Colon (tissue), 2 donors: ENCODE measurements around the gene SCPEP1.

ENCODE experiments used
- FAIRE-seq: peaks from 2 replicates; lab custom pipeline; 2012; peaks lifted over from hg19 to GRCh38; lab: Jason Lieb, UNC
- donor health status: control.
- donor health status: control.

Gene SCPEP1

DNA sequence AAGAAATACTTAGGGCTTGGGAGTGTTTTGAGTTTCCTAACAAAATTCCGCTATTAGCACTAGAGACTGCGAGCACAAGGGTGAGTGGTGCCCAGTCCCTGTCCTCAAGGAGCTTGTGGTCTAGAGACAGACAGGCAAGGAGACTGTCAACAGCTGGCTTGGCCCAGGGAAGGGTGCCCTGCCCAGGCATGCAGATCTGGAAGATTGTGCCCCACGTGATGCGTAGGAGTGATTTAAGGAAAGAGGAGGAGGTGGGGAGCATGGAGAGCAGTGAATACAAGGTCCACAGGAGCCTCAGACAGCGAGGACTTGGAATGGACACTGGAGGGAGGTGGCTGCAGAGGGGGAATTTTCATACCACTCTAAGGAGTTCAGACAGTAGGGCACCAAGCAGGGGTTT is 25.0 kb downstream of the SCPEP1 start:
- FAIRE-seq, result no peak

DNA sequence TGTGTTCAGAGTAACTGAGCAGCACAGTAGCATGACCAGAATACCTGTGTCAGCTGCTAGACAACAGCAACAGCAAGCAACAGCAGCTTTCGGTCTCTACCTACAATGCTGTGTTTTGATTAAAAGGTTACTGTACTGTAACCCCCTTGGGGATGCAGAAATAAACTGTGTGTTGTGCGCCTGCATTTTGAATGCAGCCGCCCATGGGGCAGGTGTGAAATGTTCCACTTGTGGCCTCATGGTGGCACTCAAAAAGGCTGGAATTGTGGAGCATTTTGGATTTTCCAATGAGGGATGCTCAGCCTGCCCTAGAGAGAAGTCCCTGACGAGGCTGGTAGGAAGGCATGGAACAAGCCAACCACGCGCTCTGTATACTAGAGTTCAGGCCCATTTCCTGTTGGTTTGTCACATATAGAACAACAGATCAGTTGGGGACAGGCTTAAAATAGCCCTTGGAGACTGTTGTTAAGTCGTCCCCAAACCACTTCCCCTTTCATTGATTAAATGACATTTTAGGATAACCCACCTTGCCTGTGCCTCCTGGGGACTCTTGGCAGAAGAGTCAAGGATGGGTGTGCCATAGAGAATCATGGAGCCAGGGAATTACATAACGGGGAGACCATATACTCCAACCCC is 27.1 kb downstream of the SCPEP1 start:
- no peak for FAIRE-seq

DNA sequence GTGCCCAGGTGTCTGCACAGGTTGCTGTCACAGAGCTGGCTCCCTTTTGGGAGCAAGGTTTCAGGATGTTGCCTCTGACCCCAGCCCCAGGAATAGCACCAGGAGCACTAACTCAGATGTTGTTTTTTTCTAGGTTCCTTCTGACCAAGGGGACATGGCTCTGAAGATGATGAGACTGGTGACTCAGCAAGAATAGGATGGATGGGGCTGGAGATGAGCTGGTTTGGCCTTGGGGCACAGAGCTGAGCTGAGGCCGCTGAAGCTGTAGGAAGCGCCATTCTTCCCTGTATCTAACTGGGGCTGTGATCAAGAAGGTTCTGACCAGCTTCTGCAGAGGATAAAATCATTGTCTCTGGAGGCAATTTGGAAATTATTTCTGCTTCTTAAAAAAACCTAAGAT is 28.1 kb downstream of the SCPEP1 start:
- no peak for FAIRE-seq

DNA sequence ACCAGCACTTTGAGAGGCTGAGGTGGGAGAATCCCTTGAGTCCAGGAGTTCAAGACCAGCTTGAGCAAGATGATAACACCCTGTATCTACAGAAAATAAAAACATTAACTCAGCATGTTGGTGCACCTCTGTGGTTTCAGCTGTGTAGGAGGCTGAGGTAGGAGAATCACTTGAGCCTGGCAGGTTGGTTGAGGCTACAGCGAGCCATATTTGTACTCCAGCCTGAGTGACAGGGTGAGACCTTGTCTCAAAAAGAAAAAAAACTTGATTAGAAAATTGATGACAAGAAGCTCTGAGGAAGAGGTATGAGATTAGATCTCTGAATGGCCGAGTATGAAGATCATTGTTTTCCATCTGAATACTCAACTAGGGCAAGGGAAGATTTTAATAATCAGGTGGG is 31.0 kb downstream of the SCPEP1 start:
- FAIRE-seq, result no peak

DNA sequence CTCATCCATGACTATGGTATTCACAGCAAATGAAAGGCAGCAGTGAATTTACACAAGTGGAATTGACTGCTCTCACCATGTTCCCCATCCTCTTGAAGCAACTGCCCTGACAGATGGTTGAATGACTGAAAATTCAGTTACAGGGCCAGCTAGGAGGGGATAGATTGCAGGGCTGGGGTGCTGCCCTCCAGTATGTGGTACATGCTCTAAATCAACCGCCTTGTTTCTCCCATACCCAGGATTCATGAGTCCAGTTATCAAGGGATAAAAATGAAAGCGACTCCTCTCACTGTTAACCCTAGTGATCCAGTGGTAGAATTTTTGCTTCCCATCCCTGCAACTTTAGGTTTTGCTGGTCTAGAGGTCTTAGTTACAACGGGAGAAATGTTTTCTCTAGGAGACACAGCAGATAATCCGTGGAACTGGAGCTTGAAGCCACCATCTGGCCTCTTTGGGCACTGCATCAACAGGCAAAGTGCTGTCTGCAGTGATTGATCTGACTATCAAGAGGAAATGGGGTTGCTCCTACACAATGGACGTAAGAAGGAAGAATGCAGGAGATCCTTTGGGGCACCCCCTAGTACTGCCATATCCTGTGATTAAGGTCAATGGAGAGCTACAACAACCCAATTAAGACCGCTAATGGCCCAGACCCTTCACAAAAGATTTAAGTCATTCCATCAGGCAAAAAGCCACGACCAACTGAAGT is 32.0 kb downstream of the SCPEP1 start:
- no peak for FAIRE-seq

DNA sequence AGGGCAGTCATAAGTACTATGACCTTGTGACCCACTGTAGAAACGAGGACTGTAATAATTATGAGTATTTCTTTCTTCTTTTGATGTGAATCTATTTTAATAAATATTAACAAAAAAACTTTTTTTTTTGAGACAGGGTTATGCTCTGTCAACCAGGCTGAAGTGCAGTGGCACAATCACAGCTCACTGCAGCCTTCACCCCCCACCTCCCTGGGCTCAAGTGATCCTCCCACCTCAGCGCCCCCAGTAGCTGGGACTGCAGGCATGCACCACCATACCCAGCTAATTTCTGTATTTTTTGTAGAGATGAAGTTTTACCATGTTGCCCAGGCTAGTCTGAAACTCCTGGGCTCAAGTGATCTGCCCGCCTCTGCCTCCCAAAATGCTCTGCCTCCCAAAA is 32.6 kb downstream of the SCPEP1 start:
- FAIRE-seq, result no peak

DNA sequence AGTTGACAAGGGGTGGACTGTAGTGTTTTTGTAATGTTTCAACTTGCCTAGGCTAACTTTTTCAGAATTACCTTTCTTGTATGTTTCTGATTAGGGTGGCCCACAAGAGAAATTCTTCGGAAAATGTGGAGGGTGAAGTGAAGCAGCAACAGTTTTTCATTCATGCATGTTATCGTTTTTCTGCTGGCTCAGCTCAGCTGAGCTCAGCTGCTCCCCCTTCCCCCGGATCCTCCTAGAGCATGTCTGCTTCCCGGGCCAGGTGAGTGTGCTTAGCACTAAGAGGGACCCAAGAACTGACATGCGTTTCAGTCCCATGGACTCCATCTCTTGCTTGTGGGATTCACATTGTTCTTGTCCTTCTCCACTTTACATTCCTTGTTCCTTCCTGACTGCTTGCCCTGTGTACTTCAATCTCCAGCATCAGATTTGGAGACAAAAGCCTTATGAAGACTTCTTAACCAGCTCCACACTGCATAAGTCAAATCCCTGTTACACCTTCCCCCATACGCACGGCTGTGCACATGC is 33.6 kb downstream of the SCPEP1 start:
- FAIRE-seq, result no peak

- FAIRE-seq, result no peak
Measured at GRCh38 chr17:57016071-57016763, 38.3 kb downstream of the SCPEP1 start.

DNA sequence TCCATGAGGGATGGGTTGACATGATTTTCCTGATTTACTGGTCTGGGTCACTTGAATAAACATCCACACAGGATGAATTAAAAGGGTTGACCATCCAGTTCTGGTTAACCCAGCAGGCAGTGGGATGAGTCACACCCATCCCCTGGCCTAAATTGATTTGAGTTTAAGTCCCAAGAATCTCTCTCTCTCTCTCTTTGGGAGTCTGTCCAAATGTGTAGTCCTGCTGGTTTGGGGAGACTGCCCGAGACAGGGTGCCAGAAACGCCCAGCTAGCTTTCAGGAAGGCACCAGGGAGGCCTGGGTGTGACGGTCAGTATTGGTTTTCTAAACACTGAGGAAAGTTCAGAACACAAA is 38.8 kb downstream of the SCPEP1 start:
- no peak for FAIRE-seq

DNA sequence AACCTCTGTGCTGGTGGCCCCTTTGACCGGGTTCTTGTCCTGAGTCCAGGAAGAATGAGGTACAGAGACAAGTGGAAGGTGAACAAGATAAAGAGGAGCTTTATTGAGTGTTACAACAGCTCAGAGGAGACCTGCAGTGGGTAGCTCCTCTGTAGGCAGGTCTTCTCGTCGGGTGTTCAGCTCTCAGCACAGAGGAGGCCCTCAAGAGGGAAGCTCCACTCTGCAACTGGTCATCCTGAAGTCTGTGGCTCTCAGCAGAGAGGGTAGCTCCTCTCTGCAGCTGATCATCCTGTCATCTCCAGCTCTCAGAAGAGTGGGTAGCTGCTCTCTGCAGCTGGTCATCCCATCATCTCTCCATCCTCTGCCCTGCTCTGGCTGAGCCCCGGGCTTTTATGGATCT is 39.7 kb downstream of the SCPEP1 start:
- no peak for FAIRE-seq

DNA sequence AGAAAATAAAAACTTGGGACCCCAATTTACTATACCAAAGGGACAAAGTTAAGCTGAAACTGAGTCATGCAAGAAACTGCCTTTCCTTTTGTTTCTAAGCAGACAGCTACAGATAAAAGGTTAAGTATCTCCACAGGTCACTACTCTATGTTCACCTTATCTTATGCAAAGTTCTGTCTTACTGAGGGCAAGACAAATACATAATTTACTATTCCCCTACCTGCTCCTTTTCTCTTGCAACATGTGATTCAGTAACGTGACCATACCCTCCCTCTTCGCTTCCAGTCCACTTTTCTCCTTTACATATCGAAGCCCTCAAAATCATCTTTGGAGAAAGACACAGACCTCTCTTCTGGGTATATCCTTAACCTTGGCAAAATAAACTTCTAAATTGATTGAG is 42.3 kb downstream of the SCPEP1 start:
- no peak for FAIRE-seq

- no peak for FAIRE-seq
Measured at GRCh38 chr17:57021226-57021940, 43.5 kb downstream of the SCPEP1 start.

DNA sequence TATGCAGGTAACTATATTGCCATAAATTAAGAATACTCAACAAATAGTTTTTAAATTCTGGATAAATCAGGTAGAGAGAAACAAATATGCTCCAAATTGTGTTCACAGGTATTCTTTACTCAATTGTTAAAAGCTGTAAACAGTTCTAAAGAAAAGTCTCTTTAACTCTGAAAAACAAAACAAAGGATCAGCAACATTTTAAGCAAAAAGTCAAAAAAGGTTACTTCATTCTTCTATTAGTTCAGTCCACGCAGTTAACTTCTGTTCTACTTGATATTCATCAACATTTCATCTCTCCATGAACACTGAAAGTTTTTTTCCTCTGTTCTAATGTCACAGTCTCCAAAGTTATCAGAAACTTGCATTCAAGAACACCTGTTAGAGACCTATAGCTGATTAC is 47.9 kb downstream of the SCPEP1 start:
- no peak for FAIRE-seq

GRCh38 chr17:57027852-57028251 is 49.9 kb downstream of the SCPEP1 start:
- FAIRE-seq, result no peak

GRCh38 chr17:57032343-57032742 is 54.4 kb downstream of the SCPEP1 start:
- FAIRE-seq, result no peak

DNA sequence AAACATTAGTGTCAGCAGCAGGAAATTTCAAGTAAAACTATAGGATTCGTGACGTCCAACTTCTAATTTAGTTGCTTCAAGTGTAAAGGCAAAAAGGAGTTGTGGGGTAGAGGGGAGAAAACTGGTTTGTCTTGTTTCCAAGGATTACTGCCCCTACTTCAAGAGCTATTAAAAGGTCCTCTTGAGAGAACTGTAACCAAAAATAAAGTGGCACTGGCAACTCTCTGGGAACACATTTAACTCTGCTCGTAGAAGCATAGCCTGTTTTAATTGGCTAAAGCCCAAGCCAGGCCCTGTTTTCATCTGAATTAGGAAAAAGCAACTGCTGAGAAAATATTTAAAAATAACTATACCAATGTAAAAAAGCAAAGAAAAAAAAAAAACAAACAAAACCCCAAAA is 55.4 kb downstream of the SCPEP1 start:
- FAIRE-seq, result no peak

DNA sequence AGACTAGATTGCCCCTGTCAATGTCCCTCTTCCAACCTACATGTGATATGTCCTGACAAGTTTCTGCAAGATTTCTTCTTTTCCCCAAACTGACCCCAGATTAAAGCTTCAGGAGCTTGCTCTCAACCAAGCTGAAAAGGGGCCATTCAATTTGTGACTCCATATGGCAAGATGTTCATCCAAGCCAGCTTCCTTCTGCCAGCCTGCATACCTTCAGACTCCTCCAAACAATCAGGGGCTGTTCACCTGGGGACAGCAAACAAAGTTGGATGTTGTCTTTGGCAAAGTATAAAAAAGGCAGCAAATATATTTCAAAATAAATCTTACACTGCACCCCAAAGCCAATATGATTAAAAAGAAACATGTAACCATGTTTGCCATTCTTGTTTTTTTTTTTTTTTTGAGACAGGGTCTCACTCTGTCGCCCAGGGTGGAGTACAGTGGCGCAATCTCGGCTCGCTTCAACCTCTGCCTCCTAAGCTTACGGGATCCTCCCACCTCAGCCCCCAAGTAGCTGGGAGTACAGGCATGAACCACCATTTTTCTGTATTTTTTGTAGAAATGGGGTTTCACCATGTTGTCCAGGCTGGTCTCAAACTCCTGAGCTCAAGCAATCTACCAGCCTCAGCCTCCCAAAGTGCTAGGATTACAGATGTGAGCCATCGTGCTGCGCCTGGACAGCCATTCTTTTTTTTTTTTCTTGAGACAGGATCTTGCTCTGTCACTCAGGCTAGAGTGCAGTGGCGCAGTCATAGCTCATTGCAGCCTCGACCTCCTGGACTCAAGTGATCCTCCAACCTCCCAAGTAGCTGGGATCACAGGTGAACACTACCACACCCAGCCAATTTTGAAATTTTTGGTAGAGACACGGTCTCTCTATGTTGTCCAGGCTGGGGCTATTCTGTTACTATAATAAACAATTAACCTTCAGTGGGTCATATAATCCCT is 57.1 kb downstream of the SCPEP1 start:
- FAIRE-seq, result no peak

- peak; percentile 47 for FAIRE-seq
Measured at GRCh38 chr17:57035971-57036481, 58.1 kb downstream of the SCPEP1 start.

DNA sequence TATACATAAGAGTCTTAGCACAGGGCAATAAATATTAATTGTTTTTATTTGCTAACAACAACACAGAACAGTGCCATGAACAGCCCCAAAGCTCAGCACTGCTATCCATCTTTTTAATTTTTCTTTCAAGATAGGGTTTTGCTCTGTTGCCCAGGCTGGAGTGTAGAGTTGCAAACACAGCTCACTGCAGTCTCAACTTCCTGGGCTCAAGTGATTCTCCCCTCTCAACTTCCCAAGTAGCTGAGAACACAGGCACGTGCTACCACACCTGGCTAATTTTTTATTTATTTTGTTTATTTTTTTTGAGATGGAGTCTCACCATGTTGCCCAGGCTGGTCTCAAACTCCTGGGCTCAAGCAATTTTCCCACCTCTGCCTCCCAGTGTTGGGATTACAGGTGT is 59.5 kb downstream of the SCPEP1 start:
- FAIRE-seq, result no peak

DNA sequence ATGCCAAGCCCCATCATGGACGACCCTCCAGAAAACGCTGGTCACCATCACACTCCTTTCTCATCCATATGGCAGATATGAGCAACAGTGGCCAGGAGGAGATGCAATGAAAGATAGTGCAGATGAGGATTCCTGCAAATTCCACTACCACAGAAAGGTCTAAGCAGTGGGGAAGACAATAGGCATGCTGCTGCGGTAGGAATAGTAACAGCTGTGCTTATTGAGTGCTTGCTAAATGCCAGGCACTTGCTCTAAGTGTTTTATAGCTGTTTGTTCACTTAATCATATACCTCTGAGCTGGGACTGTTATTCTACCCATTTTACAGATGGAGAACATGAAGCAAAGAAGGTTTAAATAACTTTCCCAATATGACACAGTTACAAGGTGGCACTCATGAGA is 60.6 kb downstream of the SCPEP1 start:
- no peak for FAIRE-seq

DNA sequence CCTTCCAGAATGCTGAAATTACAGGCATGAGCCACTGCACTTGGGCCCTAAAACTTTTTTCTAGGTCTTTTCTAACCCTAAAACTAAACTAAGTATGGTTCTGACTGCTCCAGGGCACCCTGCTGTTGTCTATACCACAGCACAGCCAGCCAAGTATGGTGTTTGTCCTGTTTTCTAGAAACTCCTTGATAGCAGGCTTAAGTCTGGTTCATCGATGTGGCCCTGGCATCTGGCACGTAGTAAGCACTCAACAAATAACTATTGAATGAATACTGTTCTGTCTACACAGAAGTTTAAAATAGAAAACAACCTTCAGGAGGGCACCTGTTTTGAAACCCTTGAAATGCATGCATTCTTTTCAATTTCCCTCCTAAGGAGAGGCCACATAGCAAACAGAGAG is 62.6 kb downstream of the SCPEP1 start:
- FAIRE-seq, result no peak
